Transverse colon (tissue), 4 donors: ENCODE data around the gene BAZ1B.

Experiments used
- CTCF ChIP-seq, 5 experiments: fragments of 200-600 bp in 3 of 5; fragments of 450-650 bp in 2 of 5; sonication (generic) in 3 of 5; IDR thresholded peaks; 1 replicate in 2 of 5; 2 replicates in 3 of 5; pipeline ENCODE4 v1.5.1; 2016 to 2017; ENCODE audit warnings: antibody characterized with exemption in 5 of 5, inconsistent platforms in 3 of 5, mild to moderate bottlenecking in 2 of 5, moderate library complexity in 1 of 5
- EP300 ChIP-seq: sonication (generic); formaldehyde crosslinking; IDR thresholded peaks from one replicate; pipeline ENCODE4 v1.6.1; 2017; ENCODE audit warnings: antibody characterized with exemption, low read depth
- POLR2A ChIP-seq: fragments of 450-650 bp; IDR thresholded peaks from one replicate; pipeline ENCODE4 v1.6.1; 2016; ENCODE audit warnings: antibody characterized with exemption, mild to moderate bottlenecking, moderate library complexity
- POLR2AphosphoS5 ChIP-seq, 3 donors: sonication (generic); formaldehyde crosslinking; IDR thresholded peaks; one replicate each; pipeline ENCODE4 v1.6.1; 2016; ENCODE audit warnings: antibody characterized with exemption in 3 of 3

- TF ChIP-seq CTCF (IDR thresholded peaks at IDR 0.05) = no peak
- TF ChIP-seq POLR2AphosphoS5 (IDR thresholded peaks at IDR 0.05) = no peak
- TF ChIP-seq POLR2A = no peak
- no peak for TF ChIP-seq EP300
Observed at GRCh38 chr7:73487486-73487885, 34.6 kb downstream of the BAZ1B start.
